HG03354 (cell line): ENCODE measurements around the gene RAB21.
"Not testable (repeated sequence)": the region's sequence is repeated elsewhere in the genome, so short reads cannot be mapped to it uniquely, and the experiment has no call there.

Source experiments
- ATAC-seq: cut with Tn5 transposase; IDR thresholded peaks from one replicate; pipeline ENCODE4 v1.9.1; 2021; ENCODE audit warnings: mild to moderate bottlenecking; ENCODE audit not compliant: unreplicated experiment, poor library complexity, severe bottlenecking

Gene RAB21

DNA sequence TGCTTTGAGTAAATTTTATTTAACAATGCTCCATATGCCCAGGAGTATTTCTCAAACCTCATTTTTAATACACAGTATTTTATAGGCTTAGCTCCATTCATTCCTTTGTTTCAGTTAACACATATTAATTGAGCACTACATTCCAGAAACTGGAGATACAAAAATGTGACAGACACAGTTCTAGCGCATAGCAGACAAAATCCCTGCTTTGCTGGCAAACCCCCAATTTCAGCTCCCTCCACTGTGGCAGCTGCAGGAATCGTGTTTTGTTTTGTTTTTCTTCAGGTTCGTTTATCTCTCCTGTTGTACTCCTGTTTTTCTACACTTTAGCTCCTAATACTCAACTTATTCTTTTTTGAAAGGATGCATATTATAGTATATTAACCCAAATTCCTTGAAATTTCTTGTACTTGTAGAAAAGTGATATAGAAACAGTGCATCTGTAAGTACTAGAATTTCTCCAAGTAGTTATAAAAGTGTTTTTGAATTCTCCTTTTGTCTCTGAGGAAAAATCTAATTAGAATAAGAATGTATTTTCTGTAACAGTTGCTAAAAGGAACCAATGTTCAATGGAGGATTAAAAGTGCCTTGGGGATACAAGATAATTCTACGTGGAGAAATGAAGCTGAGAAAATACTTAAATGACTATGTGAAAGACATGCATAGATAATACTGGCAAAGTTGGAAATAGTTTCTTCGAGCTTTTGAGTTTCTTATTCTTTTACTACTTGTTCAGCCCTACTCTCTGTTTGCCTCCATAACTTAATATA is 6.4 kb upstream of the RAB21 start:
- no peak for ATAC-seq

DNA sequence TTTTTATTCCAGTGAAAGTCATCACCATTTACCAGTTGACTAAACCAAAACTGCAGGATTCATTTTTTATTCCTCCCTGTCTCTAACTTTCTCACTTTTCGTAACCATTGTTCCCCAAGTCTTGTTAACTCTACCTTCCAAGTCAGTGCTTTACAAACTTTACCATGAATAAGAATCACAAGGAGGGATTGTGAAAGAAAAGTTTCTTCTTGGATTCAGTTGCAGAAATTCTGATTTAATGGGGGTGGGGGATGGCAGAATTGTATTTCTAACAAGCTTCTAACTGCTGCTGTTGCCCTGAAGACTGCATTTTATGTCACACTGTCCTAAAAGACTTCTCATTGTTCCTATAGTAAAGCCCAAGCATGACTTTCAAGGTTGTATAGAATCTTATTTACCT is 5.0 kb upstream of the RAB21 start:
- no peak for ATAC-seq

- no peak for ATAC-seq
Measured at GRCh38 chr12:71752891-71753290, 1.8 kb upstream of the RAB21 start.

DNA sequence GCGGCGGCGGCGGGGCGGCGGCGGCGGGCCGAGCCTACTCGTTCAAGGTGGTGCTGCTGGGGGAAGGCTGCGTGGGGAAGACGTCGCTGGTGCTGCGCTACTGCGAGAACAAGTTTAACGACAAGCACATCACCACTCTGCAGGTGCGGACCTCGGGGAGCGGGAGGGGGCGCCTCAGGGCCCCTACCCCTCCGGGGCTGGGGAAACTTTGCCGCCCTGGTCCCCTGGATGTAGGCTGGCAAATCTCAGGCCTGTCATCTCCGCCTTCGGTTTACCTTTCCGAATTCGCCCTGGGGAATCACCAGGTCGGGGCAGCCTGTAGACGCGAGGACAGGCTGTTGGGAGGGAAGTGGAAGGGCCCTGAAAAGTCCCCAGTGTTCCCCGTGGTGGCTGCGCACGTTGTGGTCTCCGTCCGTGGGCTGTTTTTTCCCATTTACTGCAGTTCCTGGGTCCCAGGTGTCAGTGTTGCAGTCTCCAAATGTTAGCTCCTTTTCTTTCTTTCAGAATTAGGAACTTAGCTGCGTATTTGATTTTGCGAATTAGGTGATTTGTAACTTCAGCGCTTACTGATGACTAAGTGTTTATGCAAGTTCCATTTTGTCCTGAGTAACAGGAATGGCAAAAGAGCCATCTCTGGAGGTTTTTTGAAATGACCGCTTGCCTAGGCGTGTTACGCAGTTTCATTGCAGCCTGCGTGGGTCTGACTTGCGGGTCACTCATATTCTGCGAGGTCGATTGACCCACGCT is 656 bp downstream of the RAB21 start:
- peak; percentile 54 for ATAC-seq

GRCh38 chr12:71756054-71756690 is 1.5 kb downstream of the RAB21 start:
- no peak for ATAC-seq

GRCh38 chr12:71759941-71760340 is 5.3 kb downstream of the RAB21 start:
- no peak for ATAC-seq

DNA sequence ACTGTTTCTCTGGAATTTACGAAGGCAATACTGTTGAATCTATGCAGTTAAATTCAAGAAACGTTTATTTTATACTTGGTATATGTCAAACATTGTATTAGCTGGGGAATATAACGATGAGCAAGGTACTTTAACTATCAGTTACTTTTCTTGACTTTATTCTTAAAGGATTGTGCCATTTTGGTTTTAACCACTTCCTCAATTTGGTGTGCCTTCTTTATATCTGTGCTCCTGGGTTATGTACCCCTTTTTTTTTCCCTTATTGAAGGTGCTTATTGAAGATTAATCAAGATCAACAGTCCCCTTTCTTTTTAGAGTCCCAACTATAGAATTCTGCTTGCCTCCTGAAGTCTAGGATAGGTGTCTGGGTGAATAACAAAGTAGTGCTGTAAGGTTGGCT is 5.8 kb downstream of the RAB21 start:
- ATAC-seq = no peak

- ATAC-seq = not testable (repeated sequence)
Measured at GRCh38 chr12:71761354-71761753, 6.7 kb downstream of the RAB21 start.

DNA sequence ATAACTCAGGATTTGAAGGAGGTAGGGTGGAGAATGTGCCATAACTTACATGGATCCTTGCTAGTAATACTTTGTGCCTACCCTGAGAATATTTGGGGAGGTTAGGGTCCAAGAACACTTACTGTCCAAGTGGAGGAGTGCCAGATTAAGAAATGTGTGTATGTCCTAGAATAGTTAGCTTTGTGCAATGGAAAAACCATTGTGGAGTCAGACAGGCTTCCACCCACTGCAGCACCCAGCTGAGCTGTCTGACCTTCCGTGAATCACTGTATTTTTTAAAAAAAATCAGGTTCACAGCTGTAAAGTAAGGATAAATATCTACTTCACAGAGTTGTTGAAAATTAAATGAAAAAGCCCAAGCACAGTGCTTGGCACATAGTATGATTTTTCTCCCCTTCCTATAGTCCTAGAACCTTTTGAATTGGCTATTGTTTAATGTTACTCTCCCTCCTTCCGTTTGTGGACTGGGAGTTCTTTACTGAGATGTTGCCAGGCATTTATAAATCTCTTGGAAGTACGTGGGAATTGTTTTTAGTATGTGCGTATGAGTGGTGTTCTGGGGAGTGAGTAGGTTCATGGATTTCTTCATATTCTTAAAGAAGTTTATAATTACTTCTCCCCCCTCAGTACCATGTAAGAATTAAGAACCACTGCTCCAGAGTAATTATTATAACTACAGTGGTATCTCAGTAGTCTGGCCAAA is 9.2 kb downstream of the RAB21 start:
- no peak for ATAC-seq

DNA sequence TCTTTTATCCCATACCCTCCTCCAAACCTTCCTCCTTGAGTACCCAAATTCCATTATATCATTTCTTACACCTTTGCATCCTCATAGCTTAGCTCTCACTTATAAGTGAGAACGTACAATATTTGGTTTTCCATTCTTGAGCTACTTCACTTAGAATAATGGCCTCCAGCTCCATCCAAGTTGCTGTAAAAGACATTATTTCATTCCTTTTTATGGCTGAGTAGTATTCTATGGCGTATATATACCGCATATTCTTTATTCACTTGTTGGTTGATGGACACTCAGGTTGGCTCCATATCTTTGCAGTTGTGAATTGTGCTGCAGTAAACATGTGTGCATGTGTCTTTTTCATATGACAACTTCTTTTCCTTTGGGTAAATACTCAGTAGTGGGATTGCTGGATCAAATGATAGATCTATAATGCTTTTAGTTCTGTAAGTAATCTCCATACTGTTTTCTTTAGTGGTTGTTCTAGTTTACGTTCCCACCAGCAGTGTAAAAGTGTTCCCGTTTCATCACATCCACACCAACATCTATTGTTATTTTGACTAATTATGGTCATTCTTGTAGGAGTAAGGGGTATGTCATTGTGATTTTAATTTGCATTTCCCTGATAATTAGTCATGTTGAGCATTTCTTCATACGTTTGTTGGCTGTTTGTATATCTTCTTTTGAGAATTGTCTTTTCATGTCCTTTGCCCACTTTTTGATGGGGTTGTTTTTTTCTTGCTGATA is 10.1 kb downstream of the RAB21 start:
- no peak for ATAC-seq

GRCh38 chr12:71766202-71766601 is 11.5 kb downstream of the RAB21 start:
- ATAC-seq = no peak

GRCh38 chr12:71767183-71767582 is 12.5 kb downstream of the RAB21 start:
- no peak for ATAC-seq

- ATAC-seq = no peak
Measured at GRCh38 chr12:71768900-71769299, 14.2 kb downstream of the RAB21 start.

- ATAC-seq = no peak
Measured at GRCh38 chr12:71771069-71771468, 16.4 kb downstream of the RAB21 start.

DNA sequence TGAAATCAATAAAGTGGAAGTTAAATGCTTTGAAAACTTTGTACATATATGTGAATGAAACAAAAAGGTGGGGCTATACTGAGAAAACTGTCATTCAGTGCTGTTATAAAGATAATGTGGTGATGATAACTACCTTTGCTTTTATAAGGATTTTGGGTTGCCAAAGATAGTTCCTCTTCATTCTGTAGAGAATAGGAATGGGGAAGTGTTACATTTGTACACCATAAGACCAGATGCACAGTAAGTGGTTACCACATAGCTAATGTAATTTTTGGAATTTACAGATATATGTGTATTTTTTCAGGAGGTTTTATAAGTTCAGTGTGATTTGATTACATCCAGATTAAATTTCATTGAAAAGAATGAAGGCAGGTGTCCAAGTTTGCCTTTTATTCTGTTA is 18.1 kb downstream of the RAB21 start:
- ATAC-seq = no peak

DNA sequence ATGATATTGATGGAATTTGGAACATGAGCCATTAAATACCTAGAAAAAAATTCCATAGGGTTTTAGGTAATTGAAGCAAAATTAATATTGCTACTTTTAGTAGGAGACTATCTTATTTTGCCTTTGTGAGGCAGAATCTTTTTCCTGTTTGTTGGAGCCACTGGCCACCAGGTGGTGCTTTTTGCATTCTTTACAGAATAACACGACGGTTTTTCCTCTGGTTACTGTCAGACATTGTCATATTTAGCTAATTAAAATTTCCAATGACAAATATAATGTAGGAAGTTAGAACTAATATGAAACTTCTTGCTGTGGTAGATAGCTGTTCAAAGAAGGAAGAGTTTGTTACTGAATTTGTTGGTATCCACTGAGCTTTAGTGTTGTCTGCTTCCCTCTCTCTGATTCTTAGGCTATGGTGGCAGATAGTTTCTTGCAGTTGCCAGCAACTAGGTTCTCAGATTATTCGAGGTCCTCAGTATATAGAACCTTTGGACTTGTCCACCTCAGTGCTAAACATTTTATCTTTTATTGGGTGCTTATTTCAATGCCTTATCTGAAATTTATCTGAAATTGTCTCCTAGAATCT is 25.7 kb downstream of the RAB21 start:
- peak; percentile 69 for ATAC-seq

DNA sequence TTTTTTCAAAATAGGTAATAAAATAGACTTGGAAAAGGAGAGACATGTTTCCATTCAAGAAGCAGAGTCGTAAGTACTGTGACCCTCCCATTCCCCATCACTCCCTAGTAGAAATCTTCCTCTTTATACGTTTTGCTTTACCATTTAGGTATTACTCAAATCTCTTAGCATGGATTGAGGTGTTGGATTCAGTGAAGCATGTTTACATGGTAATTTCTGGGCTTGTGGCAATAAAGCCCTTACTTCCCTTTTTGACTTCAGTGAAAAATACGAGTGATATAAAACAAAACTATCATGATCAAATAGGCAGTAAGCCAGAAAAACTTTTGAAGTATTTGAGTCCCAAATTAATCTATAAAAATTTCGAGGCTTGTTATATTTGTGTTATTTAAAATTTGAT is 27.4 kb downstream of the RAB21 start:
- no peak for ATAC-seq

- no peak for ATAC-seq
Measured at GRCh38 chr12:71786829-71787228, 32.2 kb downstream of the RAB21 start.

DNA sequence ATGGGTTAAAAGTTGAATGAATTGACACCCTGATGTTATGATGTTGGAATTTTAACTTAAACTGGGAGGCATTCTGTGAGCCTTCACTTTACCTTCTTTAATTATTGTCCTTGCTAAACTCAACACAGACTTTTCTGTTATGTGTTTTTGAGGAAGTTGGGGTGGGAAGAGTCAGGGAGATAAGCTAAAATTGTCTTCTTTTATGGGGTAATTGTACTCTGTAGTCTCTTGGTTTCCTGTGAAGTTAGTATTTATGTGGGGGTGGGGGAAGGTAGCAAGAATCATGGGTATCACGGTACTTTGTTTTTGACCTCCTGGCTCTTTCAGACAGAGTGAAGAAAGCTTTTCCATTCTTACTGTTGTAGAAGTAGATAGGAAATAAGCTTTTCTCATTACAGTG is 32.9 kb downstream of the RAB21 start:
- no peak for ATAC-seq
